Measurements from ENCODE around the gene COLQ. TPM values are rescaled to one million over a fixed set of nuclear protein-coding genes. Genes with fewer than 3 reads are reported as not detected.
A peak's percentile ranks its signal among the peaks of the same experiment; 100 is the strongest.

Gene COLQ
- total RNA-seq, 4 donors from 2014 or later, result 0.23 to 3.8 (median 1.1) TPM

DNA sequence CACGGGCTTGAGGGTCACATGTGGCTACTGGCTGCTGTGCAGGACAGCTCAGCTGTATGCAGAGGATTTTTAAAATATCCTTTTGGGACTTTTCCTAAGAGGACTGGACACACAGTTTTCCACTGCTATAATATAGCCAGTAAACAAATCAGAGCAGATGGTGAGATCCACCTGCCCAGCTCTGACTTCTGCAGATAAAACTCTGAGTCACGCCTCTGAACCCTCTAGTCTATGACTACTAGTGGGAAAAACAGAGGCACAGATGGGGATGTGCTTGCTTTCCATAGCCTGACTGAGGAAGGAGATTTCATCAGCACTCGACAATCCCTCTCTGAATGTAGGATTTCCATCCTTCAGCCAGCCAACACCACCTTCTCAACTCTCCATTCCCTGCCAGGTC lies 45.1 kb downstream of the COLQ start:
- TF ChIP-seq EP300 (IDR thresholded peaks at IDR 0.05) (no peak), POLR2A (IDR thresholded peaks at IDR 0.05) (no peak), POLR2AphosphoS5 (IDR thresholded peaks at IDR 0.05) (no peak)
- TF ChIP-seq, protein P1, sequence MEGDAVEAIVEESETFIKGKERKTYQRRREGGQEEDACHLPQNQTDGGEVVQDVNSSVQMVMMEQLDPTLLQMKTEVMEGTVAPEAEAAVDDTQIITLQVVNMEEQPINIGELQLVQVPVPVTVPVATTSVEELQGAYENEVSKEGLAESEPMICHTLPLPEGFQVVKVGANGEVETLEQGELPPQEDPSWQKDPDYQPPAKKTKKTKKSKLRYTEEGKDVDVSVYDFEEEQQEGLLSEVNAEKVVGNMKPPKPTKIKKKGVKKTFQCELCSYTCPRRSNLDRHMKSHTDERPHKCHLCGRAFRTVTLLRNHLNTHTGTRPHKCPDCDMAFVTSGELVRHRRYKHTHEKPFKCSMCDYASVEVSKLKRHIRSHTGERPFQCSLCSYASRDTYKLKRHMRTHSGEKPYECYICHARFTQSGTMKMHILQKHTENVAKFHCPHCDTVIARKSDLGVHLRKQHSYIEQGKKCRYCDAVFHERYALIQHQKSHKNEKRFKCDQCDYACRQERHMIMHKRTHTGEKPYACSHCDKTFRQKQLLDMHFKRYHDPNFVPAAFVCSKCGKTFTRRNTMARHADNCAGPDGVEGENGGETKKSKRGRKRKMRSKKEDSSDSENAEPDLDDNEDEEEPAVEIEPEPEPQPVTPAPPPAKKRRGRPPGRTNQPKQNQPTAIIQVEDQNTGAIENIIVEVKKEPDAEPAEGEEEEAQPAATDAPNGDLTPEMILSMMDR (IDR thresholded peaks at IDR 0.05), result no peak
- WGBS, result 76% methylated on average over 3 of the region's 3 CpGs

DNA sequence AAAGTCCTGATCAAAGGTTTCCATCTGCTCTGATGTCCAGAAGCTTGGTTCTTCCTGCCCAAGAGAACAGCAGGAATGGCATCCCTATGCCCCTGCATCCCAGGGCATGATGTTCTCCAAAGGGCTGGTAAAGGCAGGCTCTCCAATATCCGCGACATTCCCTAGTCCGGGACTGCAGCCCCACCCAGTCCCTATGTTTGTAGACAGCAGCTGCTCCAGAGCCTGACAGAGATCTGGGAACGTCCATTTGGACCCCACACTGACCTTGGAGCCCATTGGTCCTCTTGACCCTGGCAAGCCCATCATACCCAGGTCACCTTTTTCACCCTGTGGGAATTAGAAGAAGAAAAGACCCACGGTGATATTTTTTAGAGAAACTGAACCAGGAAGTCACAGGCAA lies 46.3 kb downstream of the COLQ start:
- Histone ChIP-seq H3K27ac (no peak overlapping the region), H3K4me3 (no peak overlapping the region), H3K27me3 (no peaks in the 10 kb centered on the region), H3K36me3 (no peaks in the 10 kb centered on the region), H3K4me1 (peaks cover 7% of the 10 kb centered on the region), H3K9me3 (no peaks in the 10 kb centered on the region)
- WGBS, result 61% methylated on average over 5 of the region's 5 CpGs
- TF ChIP-seq POLR2AphosphoS5 (IDR thresholded peaks at IDR 0.05), result no peak
- TF ChIP-seq, protein P1 (IDR thresholded peaks at IDR 0.05), result no peak
- no peak for TF ChIP-seq EP300 (IDR thresholded peaks at IDR 0.05)
- TF ChIP-seq POLR2A (IDR thresholded peaks at IDR 0.05), result no peak
- DNase-seq (ENCODE audit: low spot score in 2 of 2), result peak in 1 of 2 donors; percentile 53

More for the DNA sequence above, 45.1 kb downstream of the COLQ start:
- H3K4me1 ChIP-seq, result peaks cover 7% of the 10 kb centered on the region
- peak in 1 of 2 donors; percentile 34 for DNase-seq (ENCODE audit: low spot score in 2 of 2)
- H3K4me3 ChIP-seq, result no peak overlapping the region
- no peak overlapping the region for H3K27ac ChIP-seq
- no peaks in the 10 kb centered on the region for H3K36me3 ChIP-seq
- no peaks in the 10 kb centered on the region for H3K9me3 ChIP-seq
- no peaks in the 10 kb centered on the region for H3K27me3 ChIP-seq

DNA sequence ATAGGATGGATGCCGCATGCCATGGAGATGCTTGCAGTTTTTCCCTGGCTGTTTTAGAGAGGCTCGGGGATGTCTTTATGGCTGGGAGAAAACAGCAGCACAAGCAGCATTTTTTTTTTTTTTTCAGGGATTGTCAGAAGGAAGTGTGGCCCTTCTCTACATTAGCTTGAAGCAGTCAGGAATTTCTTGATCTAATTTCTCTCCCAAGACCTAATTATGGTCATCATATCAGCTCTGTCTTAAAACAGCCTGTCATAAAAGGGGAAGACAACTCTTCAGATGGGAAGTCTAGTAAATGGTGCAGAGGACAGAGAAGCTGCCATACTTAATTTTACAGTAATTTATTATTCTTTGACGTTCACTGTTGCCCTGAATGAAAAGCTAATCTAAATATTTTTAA lies 49.6 kb downstream of the COLQ start:
- no peak overlapping the region for H3K4me3 ChIP-seq
- TF ChIP-seq EP300 (IDR thresholded peaks at IDR 0.05) (no peak), POLR2A (IDR thresholded peaks at IDR 0.05) (no peak), POLR2AphosphoS5 (IDR thresholded peaks at IDR 0.05) (no peak)
- TF ChIP-seq, protein P1 (IDR thresholded peaks at IDR 0.05), result no peak
- 83% methylated on average over 3 of the region's 3 CpGs for WGBS
- peak; percentile 0 to 2 for DNase-seq (ENCODE audit: low spot score in 2 of 2)
- H3K4me1 ChIP-seq, result no peaks in the 10 kb centered on the region
- H3K9me3 ChIP-seq, result no peaks in the 10 kb centered on the region
- H3K36me3 ChIP-seq, result no peaks in the 10 kb centered on the region
- H3K27me3 ChIP-seq, result no peaks in the 10 kb centered on the region
- no peak overlapping the region for H3K27ac ChIP-seq

DNA sequence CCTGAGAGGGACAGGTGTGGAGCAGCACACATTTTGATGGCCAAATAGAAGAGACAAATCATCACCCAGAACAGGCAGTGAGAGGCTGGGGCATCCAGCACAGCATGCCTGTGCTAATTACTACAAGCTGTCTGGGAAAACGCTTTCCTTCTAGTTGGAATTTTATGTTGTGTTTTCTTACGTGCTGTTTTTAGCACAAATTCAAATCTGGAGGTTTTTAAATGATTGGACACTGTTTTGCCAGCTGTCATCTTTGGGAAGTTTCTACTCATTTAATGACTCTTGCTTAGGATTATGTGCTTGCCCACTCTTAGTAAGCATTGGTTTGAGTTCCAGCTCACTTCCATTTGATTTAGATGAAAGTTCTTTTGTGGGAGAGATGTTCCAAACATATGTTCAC lies 50.7 kb downstream of the COLQ start:
- Histone ChIP-seq H3K4me3 (no peak overlapping the region), H3K4me1 (no peaks in the 10 kb centered on the region), H3K36me3 (no peaks in the 10 kb centered on the region), H3K27me3 (no peaks in the 10 kb centered on the region), H3K9me3 (no peaks in the 10 kb centered on the region), H3K27ac (no peak overlapping the region)
- no peak for TF ChIP-seq POLR2AphosphoS5 (IDR thresholded peaks at IDR 0.05)
- DNase-seq (ENCODE audit: low spot score in 2 of 2), result no peak
- 70% methylated on average over 2 of the region's 2 CpGs for WGBS

DNA sequence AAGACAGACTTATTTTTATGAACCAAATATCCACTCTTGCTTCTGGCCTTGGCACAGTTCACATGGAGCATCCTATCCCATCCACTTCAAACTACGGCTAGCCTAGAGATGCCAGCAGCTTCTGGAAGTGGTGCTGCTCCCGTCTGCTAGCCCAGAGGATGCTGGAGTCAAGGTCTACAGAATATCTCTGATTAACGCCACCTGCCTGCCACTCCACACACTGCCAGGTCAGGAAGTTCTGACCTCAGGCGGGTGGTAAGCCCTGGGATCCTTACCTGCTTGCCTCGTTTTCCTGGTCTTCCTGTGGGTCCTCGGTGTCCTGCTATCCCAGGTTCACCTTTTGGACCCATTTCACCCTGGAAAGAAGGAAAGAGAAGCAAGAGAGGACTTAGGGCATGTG lies 51.2 kb downstream of the COLQ start:
- peak in 1 of 2 donors; percentile 57 for DNase-seq (ENCODE audit: low spot score in 2 of 2)
- no peaks in the 10 kb centered on the region for H3K4me1 ChIP-seq
- 90% methylated on average over 6 of the region's 6 CpGs for WGBS
- TF ChIP-seq POLR2AphosphoS5 (IDR thresholded peaks at IDR 0.05) (no peak), EP300 (IDR thresholded peaks at IDR 0.05) (no peak), POLR2A (IDR thresholded peaks at IDR 0.05) (no peak)
- TF ChIP-seq, protein P1 (IDR thresholded peaks at IDR 0.05), result no peak
- no peak overlapping the region for H3K4me3 ChIP-seq
- H3K27me3 ChIP-seq, result no peaks in the 10 kb centered on the region
- H3K9me3 ChIP-seq, result no peaks in the 10 kb centered on the region
- H3K36me3 ChIP-seq, result no peaks in the 10 kb centered on the region
- H3K27ac ChIP-seq, result no peak overlapping the region
